Neural cell (in vitro differentiated cells): ENCODE results near the gene PLSCR3. TPM values are rescaled to one million over a fixed set of nuclear protein-coding genes. Genes with fewer than 3 reads are reported as not detected.

Source experiments
- H2AFZ ChIP-seq: fragments of 200-600, 300-800 bp; sonication (generic), shearing (Covaris generic); 2 replicates; pipeline ENCODE4 v1.6.0; 2014; ENCODE audit warnings: low read depth, mild to moderate bottlenecking, antibody characterized with exemption, low read length, moderate library complexity
- H3F3A ChIP-seq: fragments of 200-600 bp; shearing (Covaris generic); 2 replicates; pipeline ENCODE4 v1.6.1; 2016; ENCODE audit warnings: mild to moderate bottlenecking, moderate library complexity, mixed read lengths, antibody characterized with exemption, low read length; ENCODE audit not compliant: insufficient read depth, poor library complexity, severe bottlenecking
- H3K27ac ChIP-seq: fragments of 200-600, 300-800 bp; sonication (generic), shearing (Covaris generic); 2 replicates; pipeline ENCODE4 v1.5.1; 2014; ENCODE audit warnings: mild to moderate bottlenecking, low read length, moderate library complexity
- H3K27me3 ChIP-seq: fragments of 300-800, 200-600 bp; sonication (generic), shearing (Covaris generic); 2 replicates; pipeline ENCODE4 v1.6.0; 2014; ENCODE audit warnings: mild to moderate bottlenecking, low read depth, low read length, moderate library complexity; ENCODE audit not compliant: insufficient read depth
- H3K36me3 ChIP-seq: fragments of 300-800, 200-600 bp; sonication (generic), shearing (Covaris generic); 2 replicates; pipeline ENCODE4 v1.5.1; 2014; ENCODE audit warnings: mild to moderate bottlenecking, antibody characterized with exemption, low read length, moderate library complexity; ENCODE audit not compliant: insufficient read depth
- H3K4me2 ChIP-seq: fragments of 300-800, 200-600 bp; sonication (generic), shearing (Covaris generic); 2 replicates; pipeline ENCODE4 v1.6.0; 2014; ENCODE audit warnings: mild to moderate bottlenecking, low read length
- H3K4me3 ChIP-seq: fragments of 300-800, 200-600 bp; sonication (generic), shearing (Covaris generic); 2 replicates; pipeline ENCODE4 v1.5.1; 2014; ENCODE audit warnings: mild to moderate bottlenecking, low read length, moderate library complexity
- H3K79me2 ChIP-seq: fragments of 200-600 bp; shearing (Covaris generic); replicated peaks from 2 replicates; pipeline ENCODE4 v1.6.0; 2014; ENCODE audit warnings: mild to moderate bottlenecking, low read length, moderate library complexity; ENCODE audit not compliant: insufficient read depth
- H3K9ac ChIP-seq: fragments of 300-800, 200-600 bp; sonication (generic), shearing (Covaris generic); 2 replicates; pipeline ENCODE4 v1.6.1; 2016; ENCODE audit warnings: mild to moderate bottlenecking, low read length, mixed read lengths
- H3K9me2 ChIP-seq: fragments of 200-600 bp; shearing (Covaris generic); 2 replicates; pipeline ENCODE4 v1.6.1; 2016; ENCODE audit warnings: mild to moderate bottlenecking, low read length, mixed read lengths; ENCODE audit not compliant: insufficient read depth
- H3K9me3 ChIP-seq: fragments of 200-600, 300-800 bp; sonication (generic), shearing (Covaris generic); 2 replicates; pipeline ENCODE4 v1.6.1; 2016; ENCODE audit warnings: mild to moderate bottlenecking, mixed run types, low read length, moderate library complexity, mixed read lengths
- H4K20me1 ChIP-seq: fragments of 200-600 bp; shearing (Covaris generic); 2 replicates; pipeline ENCODE4 v1.6.1; 2016; ENCODE audit warnings: mild to moderate bottlenecking, mixed run types; ENCODE audit not compliant: insufficient read depth
- CTCF ChIP-seq: fragments of 450-650 bp; IDR thresholded peaks from 2 replicates; pipeline ENCODE4 v1.5.1; 2014; ENCODE audit warnings: antibody characterized with exemption, mild to moderate bottlenecking, moderate library complexity; ENCODE audit not compliant: poor library complexity, severe bottlenecking
- EP300 ChIP-seq: fragments of 450-650 bp; conservative IDR thresholded peaks from 2 replicates; pipeline ENCODE4 v1.6.1; 2014; ENCODE audit warnings: antibody characterized with exemption, mild to moderate bottlenecking, moderate library complexity; ENCODE audit not compliant: poor library complexity, severe bottlenecking
- EZH2 ChIP-seq: fragments of 200-600, 300-800 bp; shearing (Covaris generic), sonication (generic); IDR thresholded peaks from 2 replicates; pipeline ENCODE4 v1.6.1; 2014; ENCODE audit warnings: antibody characterized with exemption, low read length, borderline replicate concordance, mild to moderate bottlenecking; ENCODE audit not compliant: insufficient read depth, poor library complexity, severe bottlenecking
- MXI1 ChIP-seq: fragments of 450-650 bp; conservative IDR thresholded peaks from 2 replicates; pipeline ENCODE4 v1.6.1; 2014; ENCODE audit warnings: antibody characterized with exemption, mild to moderate bottlenecking; ENCODE audit not compliant: poor library complexity, severe bottlenecking
- POLR2AphosphoS5 ChIP-seq: IDR thresholded peaks from 2 replicates; pipeline ENCODE4 v1.6.1; 2012
- RAD21 ChIP-seq: fragments of 450-650 bp; conservative IDR thresholded peaks from 2 replicates; pipeline ENCODE4 v1.6.1; 2014; ENCODE audit warnings: antibody characterized with exemption, mild to moderate bottlenecking, moderate library complexity
- SMC3 ChIP-seq: fragments of 450-650 bp; conservative IDR thresholded peaks from 2 replicates; pipeline ENCODE4 v1.6.1; 2014; ENCODE audit warnings: antibody characterized with exemption, mild to moderate bottlenecking, moderate library complexity; ENCODE audit not compliant: poor library complexity
- TAF1 ChIP-seq: IDR thresholded peaks from 2 replicates; pipeline ENCODE4 v1.6.1; 2012; ENCODE audit warnings: low read depth
- polyA plus RNA-seq: library from polyadenylated mRNA; depleted of rRNA; stranded (reverse); fragments of >200 nt; gene quantifications from 2 replicates; pipeline ENCODE4 v1.2.3, GENCODE V29; 2014
- TF ChIP-seq, protein P1 (sequence below): IDR thresholded peaks from 2 replicates; pipeline ENCODE4 v1.6.1; 2012; ENCODE audit warnings: borderline replicate concordance

Gene PLSCR3
- polyA plus RNA-seq, 1 donor from 2014 or later = 15.9 TPM

GRCh38 chr17:7425756-7426155 is 31.4 kb upstream of the PLSCR3 start:
- H3F3A ChIP-seq = no peaks in the 10 kb centered on the region
- H3K79me2 ChIP-seq = no peaks in the 10 kb centered on the region
- H3K27me3 ChIP-seq = no peaks in the 10 kb centered on the region
- no peak overlapping the region for H2AFZ ChIP-seq
- H4K20me1 ChIP-seq = no peaks in the 10 kb centered on the region
- H3K27ac ChIP-seq = no peak overlapping the region
- H3K4me3 ChIP-seq = no peak overlapping the region
- no peaks in the 10 kb centered on the region for H3K36me3 ChIP-seq
- no peaks in the 10 kb centered on the region for H3K9me2 ChIP-seq
- no peak overlapping the region for H3K4me2 ChIP-seq
- H3K9ac ChIP-seq = no peak overlapping the region
- TF ChIP-seq RAD21 = no peak
- H3K9me3 ChIP-seq = no peaks in the 10 kb centered on the region

GRCh38 chr17:7425316-7425715 is 31.0 kb upstream of the PLSCR3 start, which contains the start of gene SPEM2:
SPEM2 (plus strand) TSS chr17:7425616; CDS start chr17:7425689, 73 bp downstream.
- H3K9me3 ChIP-seq = no peaks in the 10 kb centered on the region
- H3K4me2 ChIP-seq = no peak within 1 kb of the TSS
- H3K9ac ChIP-seq = no peak within 1 kb of the TSS
- H4K20me1 ChIP-seq = no peaks in the 10 kb centered on the region
- H3K4me3 ChIP-seq = no peak within 1 kb of the TSS
- H2AFZ ChIP-seq = no peak within 1 kb of the TSS
- no peaks in the 10 kb centered on the region for H3K79me2 ChIP-seq
- no peaks in the 10 kb centered on the region for H3K27me3 ChIP-seq
- H3F3A ChIP-seq = no peaks in the 10 kb centered on the region
- no peaks in the 10 kb centered on the region for H3K36me3 ChIP-seq
- no peaks in the 10 kb centered on the region for H3K9me2 ChIP-seq
- H3K27ac ChIP-seq = no peak within 1 kb of the TSS
- no peak for TF ChIP-seq TAF1
- no peak for TF ChIP-seq EP300
- TF ChIP-seq RAD21 = no peak
- TF ChIP-seq, protein P1, sequence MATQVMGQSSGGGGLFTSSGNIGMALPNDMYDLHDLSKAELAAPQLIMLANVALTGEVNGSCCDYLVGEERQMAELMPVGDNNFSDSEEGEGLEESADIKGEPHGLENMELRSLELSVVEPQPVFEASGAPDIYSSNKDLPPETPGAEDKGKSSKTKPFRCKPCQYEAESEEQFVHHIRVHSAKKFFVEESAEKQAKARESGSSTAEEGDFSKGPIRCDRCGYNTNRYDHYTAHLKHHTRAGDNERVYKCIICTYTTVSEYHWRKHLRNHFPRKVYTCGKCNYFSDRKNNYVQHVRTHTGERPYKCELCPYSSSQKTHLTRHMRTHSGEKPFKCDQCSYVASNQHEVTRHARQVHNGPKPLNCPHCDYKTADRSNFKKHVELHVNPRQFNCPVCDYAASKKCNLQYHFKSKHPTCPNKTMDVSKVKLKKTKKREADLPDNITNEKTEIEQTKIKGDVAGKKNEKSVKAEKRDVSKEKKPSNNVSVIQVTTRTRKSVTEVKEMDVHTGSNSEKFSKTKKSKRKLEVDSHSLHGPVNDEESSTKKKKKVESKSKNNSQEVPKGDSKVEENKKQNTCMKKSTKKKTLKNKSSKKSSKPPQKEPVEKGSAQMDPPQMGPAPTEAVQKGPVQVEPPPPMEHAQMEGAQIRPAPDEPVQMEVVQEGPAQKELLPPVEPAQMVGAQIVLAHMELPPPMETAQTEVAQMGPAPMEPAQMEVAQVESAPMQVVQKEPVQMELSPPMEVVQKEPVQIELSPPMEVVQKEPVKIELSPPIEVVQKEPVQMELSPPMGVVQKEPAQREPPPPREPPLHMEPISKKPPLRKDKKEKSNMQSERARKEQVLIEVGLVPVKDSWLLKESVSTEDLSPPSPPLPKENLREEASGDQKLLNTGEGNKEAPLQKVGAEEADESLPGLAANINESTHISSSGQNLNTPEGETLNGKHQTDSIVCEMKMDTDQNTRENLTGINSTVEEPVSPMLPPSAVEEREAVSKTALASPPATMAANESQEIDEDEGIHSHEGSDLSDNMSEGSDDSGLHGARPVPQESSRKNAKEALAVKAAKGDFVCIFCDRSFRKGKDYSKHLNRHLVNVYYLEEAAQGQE = no peak
- no peak for TF ChIP-seq POLR2AphosphoS5
- no peak for TF ChIP-seq EZH2
- TF ChIP-seq SMC3 = no peak
- TF ChIP-seq CTCF = no peak
- no peak for TF ChIP-seq MXI1

DNA sequence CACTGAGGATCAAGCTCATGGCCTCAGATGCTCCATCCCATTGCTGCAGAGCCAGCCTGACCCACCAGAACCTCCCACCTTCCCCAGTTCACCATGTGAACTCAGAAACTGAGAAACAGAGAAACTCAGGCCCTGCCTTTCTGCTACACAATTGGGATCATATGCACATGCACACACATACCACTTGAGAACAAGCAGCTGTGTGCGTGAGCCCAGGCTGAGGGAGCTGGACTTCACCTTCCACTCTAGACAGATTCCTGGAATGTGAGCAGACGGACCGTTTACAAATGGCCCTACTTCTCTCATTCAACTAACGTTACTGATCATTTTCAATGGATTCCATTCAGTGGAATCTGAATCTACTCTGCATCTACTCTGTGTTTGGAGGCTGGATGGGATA is 29.4 kb upstream of the PLSCR3 start:
- H3K27me3 ChIP-seq = no peaks in the 10 kb centered on the region
- H2AFZ ChIP-seq = no peak overlapping the region
- no peak for TF ChIP-seq TAF1
- no peak for TF ChIP-seq CTCF
- TF ChIP-seq POLR2AphosphoS5 = no peak
- TF ChIP-seq EP300 = no peak
- TF ChIP-seq RAD21 = no peak
- no peak for TF ChIP-seq SMC3
- no peak overlapping the region for H3K9ac ChIP-seq
- no peaks in the 10 kb centered on the region for H3K9me2 ChIP-seq
- no peaks in the 10 kb centered on the region for H3K9me3 ChIP-seq
- no peak overlapping the region for H3K27ac ChIP-seq
- no peaks in the 10 kb centered on the region for H3K36me3 ChIP-seq
- H3K79me2 ChIP-seq = no peaks in the 10 kb centered on the region
- H3K4me2 ChIP-seq = no peak overlapping the region
- no peaks in the 10 kb centered on the region for H3F3A ChIP-seq
- no peak overlapping the region for H3K4me3 ChIP-seq
- H4K20me1 ChIP-seq = no peaks in the 10 kb centered on the region
